Heart left ventricle (tissue), 16 donors: Measurements from ENCODE around the gene FBXO38. TPM values are rescaled to one million over a fixed set of nuclear protein-coding genes. Genes with fewer than 3 reads are reported as not detected.
A peak's percentile ranks its signal among the peaks of the same experiment; 100 is the strongest.

Source experiments
- ATAC-seq, 4 donors: fragments of 200-7000 bp; cut with Tn5 transposase; one replicate each; pipeline ENCODE4 v1.9.1; 2020 to 2022; ENCODE audit warnings: moderate library complexity in 4 of 4, mild to moderate bottlenecking in 3 of 4, moderate number of reproducible peaks in 1 of 4
- DNase-seq, 5 donors: peaks; one replicate each; pipeline ENCODE4 v3.0.0-alpha.2; 2020
- H3K27ac ChIP-seq, 12 donors: fragments of 200-600 bp; sonication (generic) in 4 of 12; one replicate each; pipeline versions ENCODE4 v1.5.0 to v1.8.0; 2016 to 2022; ENCODE audit warnings: mild to moderate bottlenecking in 2 of 12
- H3K27me3 ChIP-seq, 9 donors: fragments of 200-600 bp; sonication (generic) in 2 of 9; one replicate each; pipeline versions ENCODE4 v1.5.1 to v1.8.0; 2016 to 2022; ENCODE audit warnings: mild to moderate bottlenecking in 3 of 9
- H3K36me3 ChIP-seq, 9 donors: fragments of 200-600 bp; sonication (generic) in 2 of 9; one replicate each; pipeline versions ENCODE4 v1.5.0 to v1.8.0; 2018 to 2022; ENCODE audit warnings: mild to moderate bottlenecking in 2 of 9
- H3K4me1 ChIP-seq, 12 donors: fragments of 200-600 bp; sonication (generic) in 4 of 12; one replicate each; pipeline versions ENCODE4 v1.5.0 to v1.8.0; 2016 to 2022; ENCODE audit warnings: mild to moderate bottlenecking in 3 of 12
- H3K4me3 ChIP-seq, 12 donors: fragments of 200-600 bp; sonication (generic) in 4 of 12; one replicate each; pipeline versions ENCODE4 v1.5.0 to v1.8.0; 2017 to 2022; ENCODE audit warnings: mild to moderate bottlenecking in 9 of 12, moderate library complexity in 4 of 12
- H3K9me3 ChIP-seq, 12 donors: fragments of 200-600 bp; sonication (generic) in 4 of 12; one replicate each; pipeline versions ENCODE4 v1.5.0 to v1.8.0; 2016 to 2022; ENCODE audit warnings: mild to moderate bottlenecking in 1 of 12
- POLR2A ChIP-seq, 2 donors: fragments of 450-650 bp; IDR thresholded peaks; one replicate each; pipeline ENCODE4 v1.6.1; 2017; ENCODE audit warnings: antibody characterized with exemption in 2 of 2, mild to moderate bottlenecking in 2 of 2, moderate library complexity in 2 of 2
- WGBS, 4 donors: extraction: QIAGEN DNeasy Blood & Tissue Kit in 2 of 4; methylation state at CpG; one replicate each; pipeline versions ENCODE4 v1.1.5 to v1.1.7; 2013 to 2018; 5-methylcytosine and 5-hydroxymethylcytosine counted together
- intact Hi-C, 10 donors: fragments of 100-400 bp; cut with DNase I; formaldehyde crosslinking; loops; one replicate each; pipeline versions ENCODE4 v1.11.1 to v1.14.2; 2022
- polyA plus RNA-seq, 2 donors: library from polyadenylated mRNA; stranded (reverse); fragments of 200-250 nt; gene quantifications; one replicate each; pipeline ENCODE4 v1.2.3, GENCODE V29; 2013
- total RNA-seq, 9 donors: library from RNA; depleted of rRNA in 2 of 9; stranded (reverse); fragments of >200 nt in 2 of 9; fragmentation: NEBNext Ultra II Directional in 3 of 9; extraction: Animal tissue kit (Norgen Biotek cat#: 25700) in 3 of 9; gene quantifications; one replicate each; pipeline versions ENCODE4 v1.1.0 to v1.2.4, GENCODE V29; 2016 to 2023
- TF ChIP-seq, protein P1 (sequence below), 12 donors: fragments of 200-600 bp; sonication (generic) in 4 of 12; IDR thresholded peaks; one replicate each; pipeline versions ENCODE4 v1.5.0 to v1.8.0; 2018 to 2022; ENCODE audit warnings: antibody characterized with exemption in 12 of 12, mild to moderate bottlenecking in 5 of 12
- donor health status: ischemic (EF 13 %, LVEDD 7.1; RV severe dilation, severe dysfunction).
- donor health status: healthy with polysubstance abuse.
- donor health status: DM: no; HTN: yes; CAD: no.
- donor health status: DM: no; HTN: no; CAD: no.
- donor health status: ischemic (EF 25% LVEDD 6.9; RV normal size, moderate dysfunction).
- donor health status: ischemic (EF 25% LVEDD 5.7; RV mildly dilated, moderate dysfunction).
- donor health status: healthy.
- donor health status: DM: yes; HTN: yes; CAD: no.
- donor health status: ischemic (EF 35%, LVEDD 5.7; RV mildly dilated, moderate dysfunction).
- donor health status: nonischemic (EF 11% LVEDD 7.7; RV severe dilation, severe dysfunction).
- donor health status: DM: yes; HTN: yes; CAD: no.
- donor health status: PGD.
- donor health status: ischemic (EF 29% LVEDD 5.4; RV normal size, mild dysfunction).
- donor health status: nonischemic (EF 23%, LVEDD 6.1; RV moderate dilation, normal function).

FBXO38 gene
- total and polyA plus RNA-seq, 11 donors: 11.7 to 56.0 (median 36.5) TPM

GRCh38 chr5:148401604-148402003 is 17.8 kb downstream of the FBXO38 start:
- ATAC-seq (peak in 2 of 4 donors; percentile 44 to 47), DNase-seq (no peak)
- peaks cover 0 to 71% (median 31%) of the 10 kb centered on the region in 12 donors for H3K4me1 ChIP-seq
- no peak overlapping the region for H3K4me3 ChIP-seq
- TF ChIP-seq, protein P1, sequence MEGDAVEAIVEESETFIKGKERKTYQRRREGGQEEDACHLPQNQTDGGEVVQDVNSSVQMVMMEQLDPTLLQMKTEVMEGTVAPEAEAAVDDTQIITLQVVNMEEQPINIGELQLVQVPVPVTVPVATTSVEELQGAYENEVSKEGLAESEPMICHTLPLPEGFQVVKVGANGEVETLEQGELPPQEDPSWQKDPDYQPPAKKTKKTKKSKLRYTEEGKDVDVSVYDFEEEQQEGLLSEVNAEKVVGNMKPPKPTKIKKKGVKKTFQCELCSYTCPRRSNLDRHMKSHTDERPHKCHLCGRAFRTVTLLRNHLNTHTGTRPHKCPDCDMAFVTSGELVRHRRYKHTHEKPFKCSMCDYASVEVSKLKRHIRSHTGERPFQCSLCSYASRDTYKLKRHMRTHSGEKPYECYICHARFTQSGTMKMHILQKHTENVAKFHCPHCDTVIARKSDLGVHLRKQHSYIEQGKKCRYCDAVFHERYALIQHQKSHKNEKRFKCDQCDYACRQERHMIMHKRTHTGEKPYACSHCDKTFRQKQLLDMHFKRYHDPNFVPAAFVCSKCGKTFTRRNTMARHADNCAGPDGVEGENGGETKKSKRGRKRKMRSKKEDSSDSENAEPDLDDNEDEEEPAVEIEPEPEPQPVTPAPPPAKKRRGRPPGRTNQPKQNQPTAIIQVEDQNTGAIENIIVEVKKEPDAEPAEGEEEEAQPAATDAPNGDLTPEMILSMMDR (IDR thresholded peaks at IDR 0.05): no peak
- no peak for TF ChIP-seq POLR2A (IDR thresholded peaks at IDR 0.05)
- intact Hi-C loops: no loop called here
- H3K27me3 ChIP-seq: no peaks in the 10 kb centered on the region
- H3K27ac ChIP-seq: peak overlapping the region in 9 of 12 donors; percentile 15 to 85 (median 29)
- WGBS, 4 donors: 36 to 63% (median 47%) methylated on average over 2 of the region's 2 CpGs
- no peaks in the 10 kb centered on the region for H3K9me3 ChIP-seq
- peaks cover 0 to 98% (median 75%) of the 10 kb centered on the region in 9 donors for H3K36me3 ChIP-seq

DNA sequence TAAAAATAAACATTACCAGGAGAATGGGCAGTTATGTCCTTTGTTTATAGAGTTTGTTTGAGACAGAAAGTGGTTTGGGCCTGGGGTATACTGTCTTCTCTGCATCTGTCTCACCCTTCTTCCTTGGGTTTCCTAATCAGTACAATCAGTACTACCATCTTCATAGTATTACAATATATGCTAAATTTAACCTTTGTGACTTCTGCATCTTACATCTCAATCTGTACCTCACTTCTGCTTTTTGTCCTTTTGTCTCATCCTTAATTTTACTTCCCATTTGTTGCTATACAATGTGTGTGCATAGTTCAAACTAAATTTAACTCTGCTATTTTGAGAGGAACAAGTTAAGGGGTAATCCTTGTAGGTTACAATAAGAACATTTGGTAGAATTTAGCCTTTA is 19.6 kb downstream of the FBXO38 start:
- intact Hi-C loops: no loop called here
- peak; percentile 15 to 73 (median 30) for ATAC-seq
- Histone ChIP-seq H3K9me3 (no peaks in the 10 kb centered on the region), H3K36me3 (peaks cover 0 to 100% (median 84%) of the 10 kb centered on the region in 9 donors), H3K4me3 (no peak overlapping the region), H3K27ac (peak overlapping the region in 8 of 12 donors; percentile 0 to 85 (median 18)), H3K27me3 (no peaks in the 10 kb centered on the region), H3K4me1 (peaks cover 0 to 58% (median 22%) of the 10 kb centered on the region in 12 donors)
- no peak for DNase-seq
- no peak for TF ChIP-seq POLR2A (IDR thresholded peaks at IDR 0.05)
- TF ChIP-seq, protein P1 (IDR thresholded peaks at IDR 0.05): no peak

DNA sequence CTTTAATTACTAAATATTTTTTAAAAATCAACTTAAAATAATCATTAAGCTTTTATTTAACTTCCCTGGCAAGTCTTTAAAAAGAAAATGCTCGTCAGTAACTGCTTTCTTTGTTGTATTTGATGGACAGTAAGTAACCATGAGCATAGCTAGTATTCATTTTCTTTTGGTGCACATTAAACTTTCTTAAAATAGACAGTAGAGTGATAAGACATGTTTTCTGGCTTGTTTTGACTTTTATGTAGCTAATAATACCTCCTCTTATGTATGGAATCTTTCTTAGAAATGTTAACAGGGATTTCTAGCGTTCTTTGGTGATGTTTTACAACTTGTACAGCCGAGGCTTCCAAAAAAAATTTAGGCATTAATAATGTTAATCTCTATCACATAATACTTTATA is 22.6 kb downstream of the FBXO38 start:
- Histone ChIP-seq H3K9me3 (no peaks in the 10 kb centered on the region), H3K36me3 (peaks cover 0 to 100% (median 93%) of the 10 kb centered on the region in 9 donors), H3K4me3 (no peak overlapping the region), H3K27ac (peak overlapping the region in 9 of 12 donors; percentile 7 to 66 (median 54)), H3K4me1 (peaks cover 0 to 35% (median 9%) of the 10 kb centered on the region in 12 donors), H3K27me3 (no peaks in the 10 kb centered on the region)
- intact Hi-C loops: loop anchor here in 1 of 10 donors (5.0 kb wide), 1 partner anchor 36 kb away; no protein-coding TSS in a partner anchor
- ATAC-seq: peak in 3 of 4 donors; percentile 36 to 58 (median 53)
- TF ChIP-seq, protein P1 (IDR thresholded peaks at IDR 0.05): no peak
- TF ChIP-seq POLR2A (IDR thresholded peaks at IDR 0.05): no peak
- no peak for DNase-seq
- 37 to 65% (median 55%) methylated on average over 3 of the region's 3 CpGs for WGBS, 4 donors

DNA sequence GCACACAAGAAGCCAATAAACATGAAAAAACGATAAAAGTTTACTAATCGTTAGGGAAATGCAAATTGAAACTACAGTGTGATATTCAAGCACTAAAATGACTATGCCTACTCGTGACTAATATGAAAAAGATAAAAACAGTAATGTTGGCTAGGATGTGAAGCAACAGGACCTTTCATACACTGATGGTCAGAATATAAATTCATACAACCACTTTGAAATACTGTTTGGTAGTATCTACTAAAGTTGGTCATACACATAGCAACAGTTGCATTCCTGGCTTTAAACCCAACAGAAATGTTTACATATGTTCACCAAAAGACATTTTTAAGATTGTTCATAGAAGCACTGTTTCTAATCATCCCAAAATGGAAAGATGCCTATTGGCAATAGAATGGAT is 24.3 kb downstream of the FBXO38 start:
- 60 to 73% (median 70%) methylated on average over 3 of the region's 3 CpGs for WGBS, 4 donors
- H3K27me3 ChIP-seq: no peaks in the 10 kb centered on the region
- TF ChIP-seq, protein P1 (IDR thresholded peaks at IDR 0.05): no peak
- TF ChIP-seq POLR2A (IDR thresholded peaks at IDR 0.05): no peak
- ATAC-seq (no peak), DNase-seq (no peak)
- H3K4me3 ChIP-seq: no peak overlapping the region
- peak overlapping the region in 2 of 12 donors; percentile 16 to 66 for H3K27ac ChIP-seq
- H3K4me1 ChIP-seq: peaks cover 0 to 20% (median 5%) of the 10 kb centered on the region in 12 donors
- intact Hi-C loops: loop anchor here in 1 of 10 donors (5.0 kb wide), 1 partner anchor 34 kb away; no protein-coding TSS in a partner anchor
- H3K9me3 ChIP-seq: no peaks in the 10 kb centered on the region
- peaks cover 0 to 100% (median 97%) of the 10 kb centered on the region in 9 donors for H3K36me3 ChIP-seq
